Ovary (tissue), 9 donors: ENCODE results near the gene HHEX. TPM values are rescaled to one million over a fixed set of nuclear protein-coding genes. Genes with fewer than 3 reads are reported as not detected.

Experiments used
- DNase-seq, 5 donors: peaks; one replicate each; pipeline ENCODE4 v3.0.0-alpha.2; 2019 to 2020
- H3K27ac ChIP-seq, 2 donors: fragments of 200-600 bp; one replicate each; pipeline versions ENCODE4 v1.5.1 to v1.8.0; 2019 to 2022
- H3K27me3 ChIP-seq: fragments of 200-600 bp; one replicate; pipeline ENCODE4 v1.8.0; 2022
- H3K36me3 ChIP-seq: fragments of 200-600 bp; sonication (generic); one replicate; pipeline ENCODE4 v1.5.1; 2019
- H3K4me1 ChIP-seq: one replicate; pipeline ENCODE4 v1.8.1; 2013; ENCODE audit warnings: mild to moderate bottlenecking, moderate library complexity; ENCODE audit not compliant: insufficient read depth
- H3K4me3 ChIP-seq: fragments of 200-600 bp; sonication (generic); one replicate; pipeline ENCODE4 v1.5.1; 2017
- H3K9me3 ChIP-seq, 2 donors: fragments of 200-600 bp in 1 of 2; sonication (generic) in 1 of 2; one replicate each; pipeline versions ENCODE4 v1.5.1 to v1.8.1; 2013 to 2019; ENCODE audit warnings: mild to moderate bottlenecking in 1 of 2, moderate library complexity in 1 of 2
- EP300 ChIP-seq: sonication (generic); formaldehyde crosslinking; IDR thresholded peaks from one replicate; pipeline ENCODE4 v1.6.1; 2017; ENCODE audit warnings: antibody characterized with exemption
- POLR2A ChIP-seq: fragments of 450-650 bp; IDR thresholded peaks from one replicate; pipeline ENCODE4 v1.6.1; 2017; ENCODE audit warnings: antibody characterized with exemption, mild to moderate bottlenecking, moderate library complexity
- WGBS, 3 donors: extraction: QIAGEN DNeasy Blood & Tissue Kit in 1 of 3; methylation state at CpG; one replicate each; pipeline versions ENCODE4 v1.1.5 to v1.1.7; 2013 to 2017; 5-methylcytosine and 5-hydroxymethylcytosine counted together
- intact Hi-C, 4 donors: fragments of 100-400 bp; cut with DNase I; formaldehyde crosslinking; loops; one replicate each; pipeline versions ENCODE4 v1.11.0 to v1.15.1; 2022 to 2023
- polyA plus RNA-seq, 2 donors: library from polyadenylated mRNA; stranded (reverse); fragments of 200-250 nt in 1 of 2; fragments of 350-450 nt in 1 of 2; fragmentation: Illumina TruSeq in 1 of 2; extraction: RNeasy Lipid Tissue Mini Kit (QIAGEN cat#74804) in 1 of 2; gene quantifications; one replicate each; pipeline ENCODE4 v1.2.3, GENCODE V29; 2013 to 2014
- total RNA-seq, 7 donors: library from RNA; depleted of rRNA in 2 of 7; stranded (reverse); fragments of >200 nt in 2 of 7; fragmentation: NEBNext Ultra II Directional in 3 of 7; extraction: Animal tissue kit (Norgen Biotek cat#: 25700) in 3 of 7; gene quantifications; one replicate each; pipeline versions ENCODE4 v1.1.0 to v1.2.4, GENCODE V29; 2016 to 2023
- TF ChIP-seq, protein P1 (sequence below), 3 donors: fragments of 450-650 bp in 2 of 3; fragments of 200-600 bp in 1 of 3; IDR thresholded peaks; one replicate each; pipeline versions ENCODE4 v1.5.1 to v1.8.0; 2016 to 2022; ENCODE audit warnings: antibody characterized with exemption in 3 of 3, mild to moderate bottlenecking in 1 of 3
- donor health status: DM: no; HTN: no; CAD: no; lungs with moderate emphysema.
- donor health status: DM: no; HTN: no; CAD: no.
- donor health status: Bipolar disorder and iron deficiency.
- donor health status: DM: yes; HTN: yes; CAD: no.
- donor health status: DM: no; HTN: no; CAD: no.
- donor health status: DM: yes; HTN: yes; CAD: no.

The HHEX gene
- total and polyA plus RNA-seq, 9 donors = 2.1 to 14.6 (median 4.2) TPM

GRCh38 chr10:92664322-92664721 is 25.4 kb upstream of the HHEX start:
- Histone ChIP-seq H3K27ac (no peak overlapping the region), H3K4me3 (no peak overlapping the region), H3K4me1 (no peaks in the 10 kb centered on the region), H3K9me3 (no peaks in the 10 kb centered on the region), H3K27me3 (no peaks in the 10 kb centered on the region), H3K36me3 (no peaks in the 10 kb centered on the region)
- TF ChIP-seq POLR2A (no peak), EP300 (no peak)
- TF ChIP-seq, protein P1, sequence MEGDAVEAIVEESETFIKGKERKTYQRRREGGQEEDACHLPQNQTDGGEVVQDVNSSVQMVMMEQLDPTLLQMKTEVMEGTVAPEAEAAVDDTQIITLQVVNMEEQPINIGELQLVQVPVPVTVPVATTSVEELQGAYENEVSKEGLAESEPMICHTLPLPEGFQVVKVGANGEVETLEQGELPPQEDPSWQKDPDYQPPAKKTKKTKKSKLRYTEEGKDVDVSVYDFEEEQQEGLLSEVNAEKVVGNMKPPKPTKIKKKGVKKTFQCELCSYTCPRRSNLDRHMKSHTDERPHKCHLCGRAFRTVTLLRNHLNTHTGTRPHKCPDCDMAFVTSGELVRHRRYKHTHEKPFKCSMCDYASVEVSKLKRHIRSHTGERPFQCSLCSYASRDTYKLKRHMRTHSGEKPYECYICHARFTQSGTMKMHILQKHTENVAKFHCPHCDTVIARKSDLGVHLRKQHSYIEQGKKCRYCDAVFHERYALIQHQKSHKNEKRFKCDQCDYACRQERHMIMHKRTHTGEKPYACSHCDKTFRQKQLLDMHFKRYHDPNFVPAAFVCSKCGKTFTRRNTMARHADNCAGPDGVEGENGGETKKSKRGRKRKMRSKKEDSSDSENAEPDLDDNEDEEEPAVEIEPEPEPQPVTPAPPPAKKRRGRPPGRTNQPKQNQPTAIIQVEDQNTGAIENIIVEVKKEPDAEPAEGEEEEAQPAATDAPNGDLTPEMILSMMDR (IDR thresholded peaks at IDR 0.05) = no peak
- DNase-seq = no peak
- intact Hi-C loops = no loop called here

- no peak for DNase-seq
- TF ChIP-seq, protein P1 (IDR thresholded peaks at IDR 0.05) = no peak
- no peak for TF ChIP-seq POLR2A
- no peak for TF ChIP-seq EP300
- H3K4me3 ChIP-seq = no peak overlapping the region
- no peaks in the 10 kb centered on the region for H3K9me3 ChIP-seq
- no peaks in the 10 kb centered on the region for H3K27me3 ChIP-seq
- WGBS, 3 donors = 93 to 95% (median 95%) methylated on average over 6 of the region's 6 CpGs
- H3K27ac ChIP-seq = no peak overlapping the region
- intact Hi-C loops = no loop called here
- H3K4me1 ChIP-seq = no peaks in the 10 kb centered on the region
- H3K36me3 ChIP-seq = no peaks in the 10 kb centered on the region
Observed at GRCh38 chr10:92667078-92667477, 22.7 kb upstream of the HHEX start.

GRCh38 chr10:92677708-92678107 is 12.0 kb upstream of the HHEX start:
- H3K36me3 ChIP-seq = no peaks in the 10 kb centered on the region
- TF ChIP-seq, protein P1 (IDR thresholded peaks at IDR 0.05) = no peak
- no peak for TF ChIP-seq POLR2A
- TF ChIP-seq EP300 = no peak

DNA sequence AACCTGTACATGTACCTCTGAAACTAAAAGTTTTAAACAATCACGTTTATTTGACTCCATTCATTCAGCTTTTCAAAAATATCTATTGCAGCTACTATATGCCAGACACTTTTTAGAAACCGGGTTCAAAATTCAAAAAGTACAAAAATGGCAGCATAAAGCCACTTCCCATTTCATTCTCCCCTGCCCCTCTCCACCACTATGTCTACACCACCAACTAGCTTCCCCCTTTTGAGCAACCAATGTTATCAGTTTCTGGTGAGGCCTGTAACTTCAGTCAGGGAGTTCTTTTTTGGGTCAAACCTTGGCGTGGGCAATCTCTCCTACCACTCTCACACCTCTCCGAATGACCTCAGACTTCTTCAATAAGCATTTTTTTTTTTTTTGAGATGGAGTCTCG is 11.5 kb upstream of the HHEX start:
- no peak overlapping the region for H3K27ac ChIP-seq
- H3K9me3 ChIP-seq = no peaks in the 10 kb centered on the region
- H3K27me3 ChIP-seq = no peaks in the 10 kb centered on the region
- H3K4me1 ChIP-seq = no peaks in the 10 kb centered on the region
- no peak overlapping the region for H3K4me3 ChIP-seq
- DNase-seq = no peak
- intact Hi-C loops = no loop called here
- no peak for TF ChIP-seq POLR2A
- TF ChIP-seq EP300 = no peak
- TF ChIP-seq, protein P1 (IDR thresholded peaks at IDR 0.05) = no peak
- 89 to 90% (median 89%) methylated on average over 5 of the region's 5 CpGs for WGBS, 3 donors
- no peaks in the 10 kb centered on the region for H3K36me3 ChIP-seq

More at GRCh38 chr10:92677708-92678107, 12.0 kb upstream of the HHEX start:
- Histone ChIP-seq H3K27ac (no peak overlapping the region), H3K4me1 (no peaks in the 10 kb centered on the region), H3K9me3 (no peaks in the 10 kb centered on the region), H3K27me3 (no peaks in the 10 kb centered on the region), H3K4me3 (no peak overlapping the region)
- no peak for DNase-seq
- intact Hi-C loops = no loop called here
